Measurements from ENCODE around the gene MAP3K4.

MAP3K4 gene

GRCh38 chr6:161127071-161127740, 135.6 kb downstream of the MAP3K4 start:
- DNase-seq = no peak

- no peak for DNase-seq
Observed at GRCh38 chr6:161128230-161128629, 136.7 kb downstream of the MAP3K4 start.

GRCh38 chr6:161128680-161129196, 137.2 kb downstream of the MAP3K4 start:
- no peak for DNase-seq

GRCh38 chr6:161130541-161130940, 139.0 kb downstream of the MAP3K4 start:
- no peak for DNase-seq

- no peak for DNase-seq
Observed at GRCh38 chr6:161130967-161131766, 139.6 kb downstream of the MAP3K4 start.

GRCh38 chr6:161132384-161132783, 140.8 kb downstream of the MAP3K4 start:
- no peak for DNase-seq

GRCh38 chr6:161133963-161134362, 142.4 kb downstream of the MAP3K4 start:
- no peak for DNase-seq

GRCh38 chr6:161134550-161135298, 143.2 kb downstream of the MAP3K4 start:
- no peak for DNase-seq

- DNase-seq = no peak
Observed at GRCh38 chr6:161135695-161136591, 144.4 kb downstream of the MAP3K4 start.

GRCh38 chr6:161136655-161137054, 145.1 kb downstream of the MAP3K4 start:
- DNase-seq = no peak

- DNase-seq = no peak
Observed at GRCh38 chr6:161137320-161137719, 145.8 kb downstream of the MAP3K4 start.

- no peak for DNase-seq
Observed at GRCh38 chr6:161137839-161138542, 146.4 kb downstream of the MAP3K4 start.

GRCh38 chr6:161138543-161139303, 147.2 kb downstream of the MAP3K4 start:
- no peak for DNase-seq

- no peak for DNase-seq
Observed at GRCh38 chr6:161139304-161139765, 147.8 kb downstream of the MAP3K4 start.

GRCh38 chr6:161139766-161140553, 148.4 kb downstream of the MAP3K4 start:
- no peak for DNase-seq

GRCh38 chr6:161140554-161140875, 148.9 kb downstream of the MAP3K4 start:
- no peak for DNase-seq

GRCh38 chr6:161141173-161141572, 149.6 kb downstream of the MAP3K4 start:
- DNase-seq = no peak

GRCh38 chr6:161142957-161143296, 151.4 kb downstream of the MAP3K4 start:
- DNase-seq = no peak

GRCh38 chr6:161143663-161144430, 152.3 kb downstream of the MAP3K4 start:
- DNase-seq = no peak

Measured in SIG-M5 (cell line).